GM19328 (cell line): ENCODE data around the gene DDX31.

Experiments
- ATAC-seq: cut with Tn5 transposase; IDR thresholded peaks from one replicate; pipeline ENCODE4 v1.9.1; 2021; ENCODE audit warnings: mild to moderate bottlenecking, moderate library complexity; ENCODE audit not compliant: unreplicated experiment

Gene DDX31

GRCh38 chr9:132552041-132552440 lies 117.7 kb downstream of the DDX31 start:
- ATAC-seq, result no peak

- ATAC-seq, result no peak
These were observed 118.2 kb downstream of the DDX31 start for GRCh38 chr9:132551556-132551955.

- no peak for ATAC-seq
These were observed 120.8 kb downstream of the DDX31 start for GRCh38 chr9:132548751-132549640.

- no peak for ATAC-seq
These were observed 121.6 kb downstream of the DDX31 start for GRCh38 chr9:132547976-132548730.

GRCh38 chr9:132547436-132547835 lies 122.3 kb downstream of the DDX31 start:
- no peak for ATAC-seq

GRCh38 chr9:132547052-132547431 lies 122.7 kb downstream of the DDX31 start:
- no peak for ATAC-seq

GRCh38 chr9:132546148-132547051 lies 123.4 kb downstream of the DDX31 start:
- ATAC-seq, result no peak

GRCh38 chr9:132545578-132545977 lies 124.2 kb downstream of the DDX31 start:
- ATAC-seq, result no peak

- ATAC-seq, result no peak
These were observed 125.8 kb downstream of the DDX31 start for GRCh38 chr9:132543960-132544359.

- ATAC-seq, result no peak
These were observed 126.5 kb downstream of the DDX31 start for GRCh38 chr9:132543251-132543650.
